OCI-LY1 (cell line): ENCODE measurements around the gene CTDNEP1.

Experiments
- H2AFZ ChIP-seq: fragments of 200-600 bp; sonication (generic), shearing (Covaris generic); 2 replicates; pipeline ENCODE4 v1.6.0; 2014; ENCODE audit warnings: antibody characterized with exemption, mild to moderate bottlenecking, low read length
- H3F3A ChIP-seq: fragments of 200-600 bp; sonication (generic), shearing (Covaris generic); 2 replicates; pipeline ENCODE4 v1.6.0; 2014; ENCODE audit warnings: mild to moderate bottlenecking, antibody characterized with exemption, low read length, moderate library complexity; ENCODE audit not compliant: insufficient read depth
- H3K27ac ChIP-seq: fragments of 200-600 bp; sonication (generic); 2 replicates; pipeline ENCODE4 v1.5.1; 2014; ENCODE audit warnings: low read length, mixed run types, mild to moderate bottlenecking, low read depth; ENCODE audit not compliant: poor library complexity, severe bottlenecking
- H3K27me3 ChIP-seq: fragments of 200-600 bp; sonication (generic); 2 replicates; pipeline ENCODE4 v1.6.0; 2014; ENCODE audit warnings: antibody characterized with exemption, mild to moderate bottlenecking, low read length, moderate library complexity; ENCODE audit not compliant: insufficient read depth
- H3K36me3 ChIP-seq: fragments of 200-600 bp; sonication (generic); 2 replicates; pipeline ENCODE4 v1.6.1; 2014; ENCODE audit warnings: mild to moderate bottlenecking, antibody characterized with exemption, low read length, moderate library complexity, mixed read lengths; ENCODE audit not compliant: insufficient read depth
- H3K4me1 ChIP-seq: fragments of 200-600 bp; sonication (generic); 2 replicates; pipeline ENCODE4 v1.5.1; 2014; ENCODE audit warnings: mild to moderate bottlenecking, low read length, moderate library complexity; ENCODE audit not compliant: insufficient read depth, severe bottlenecking
- H3K4me2 ChIP-seq: fragments of 200-600 bp; sonication (generic), shearing (Covaris generic); 2 replicates; pipeline ENCODE4 v1.6.1; 2014; ENCODE audit warnings: low read length
- H3K4me3 ChIP-seq: fragments of 200-600 bp; sonication (generic); 2 replicates; pipeline ENCODE4 v1.5.1; 2014; ENCODE audit warnings: low read length, low read depth, mild to moderate bottlenecking, mixed read lengths; ENCODE audit not compliant: poor library complexity, severe bottlenecking
- H3K79me2 ChIP-seq: fragments of 200-600 bp; shearing (Covaris generic); 2 replicates; pipeline ENCODE4 v1.6.1; 2016; ENCODE audit warnings: mixed run types, low read length, mixed read lengths; ENCODE audit not compliant: insufficient read depth
- H3K9ac ChIP-seq: fragments of 200-600 bp; sonication (generic), shearing (Covaris generic); 2 replicates; pipeline ENCODE4 v1.6.1; 2014; ENCODE audit warnings: mild to moderate bottlenecking, low read length, mixed read lengths
- H3K9me2 ChIP-seq: fragments of 200-600 bp; sonication (generic), shearing (Covaris generic); 2 replicates; pipeline ENCODE4 v1.6.1; 2014; ENCODE audit warnings: low read depth, mild to moderate bottlenecking, low read length, mixed read lengths
- H3K9me3 ChIP-seq: fragments of 200-600 bp; shearing (Covaris generic); 2 replicates; pipeline ENCODE4 v1.6.1; 2014; ENCODE audit warnings: low read length, mixed read lengths
- H4K20me1 ChIP-seq: fragments of 200-600 bp; sonication (generic), shearing (Covaris generic); 2 replicates; pipeline ENCODE4 v1.6.0; 2016; ENCODE audit warnings: mild to moderate bottlenecking, low read length; ENCODE audit not compliant: insufficient read depth
- EZH2 ChIP-seq: fragments of 200-600 bp; sonication (generic), shearing (Covaris generic); IDR thresholded peaks from 2 replicates; pipeline ENCODE4 v1.8.0; 2017; ENCODE audit warnings: borderline replicate concordance, mixed run types, mild to moderate bottlenecking, antibody characterized with exemption, low read length, moderate library complexity, mixed read lengths
- TF ChIP-seq, protein P1 (sequence below): fragments of 200-600 bp; sonication (generic), shearing (Covaris generic); IDR thresholded peaks from 2 replicates; pipeline ENCODE4 v1.5.1; 2017; ENCODE audit warnings: mild to moderate bottlenecking, antibody characterized with exemption, low read length, moderate library complexity, mixed read lengths

Gene CTDNEP1

GRCh38 chr17:7218166-7218565 is 33.4 kb downstream of the CTDNEP1 start:
- Histone ChIP-seq H3K27me3 (no peaks in the 10 kb centered on the region), H3K4me3 (no peak overlapping the region), H3F3A (no peaks in the 10 kb centered on the region), H3K4me2 (no peak overlapping the region), H3K9me3 (no peaks in the 10 kb centered on the region), H3K9me2 (no peaks in the 10 kb centered on the region), H3K4me1 (peaks cover 38% of the 10 kb centered on the region), H4K20me1 (no peaks in the 10 kb centered on the region), H3K36me3 (peaks cover 18% of the 10 kb centered on the region), H3K9ac (no peak overlapping the region), H3K79me2 (no peaks in the 10 kb centered on the region), H3K27ac (no peak overlapping the region), H2AFZ (no peak overlapping the region)
- no peak for TF ChIP-seq EZH2
- TF ChIP-seq, protein P1, sequence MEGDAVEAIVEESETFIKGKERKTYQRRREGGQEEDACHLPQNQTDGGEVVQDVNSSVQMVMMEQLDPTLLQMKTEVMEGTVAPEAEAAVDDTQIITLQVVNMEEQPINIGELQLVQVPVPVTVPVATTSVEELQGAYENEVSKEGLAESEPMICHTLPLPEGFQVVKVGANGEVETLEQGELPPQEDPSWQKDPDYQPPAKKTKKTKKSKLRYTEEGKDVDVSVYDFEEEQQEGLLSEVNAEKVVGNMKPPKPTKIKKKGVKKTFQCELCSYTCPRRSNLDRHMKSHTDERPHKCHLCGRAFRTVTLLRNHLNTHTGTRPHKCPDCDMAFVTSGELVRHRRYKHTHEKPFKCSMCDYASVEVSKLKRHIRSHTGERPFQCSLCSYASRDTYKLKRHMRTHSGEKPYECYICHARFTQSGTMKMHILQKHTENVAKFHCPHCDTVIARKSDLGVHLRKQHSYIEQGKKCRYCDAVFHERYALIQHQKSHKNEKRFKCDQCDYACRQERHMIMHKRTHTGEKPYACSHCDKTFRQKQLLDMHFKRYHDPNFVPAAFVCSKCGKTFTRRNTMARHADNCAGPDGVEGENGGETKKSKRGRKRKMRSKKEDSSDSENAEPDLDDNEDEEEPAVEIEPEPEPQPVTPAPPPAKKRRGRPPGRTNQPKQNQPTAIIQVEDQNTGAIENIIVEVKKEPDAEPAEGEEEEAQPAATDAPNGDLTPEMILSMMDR, result no peak

DNA sequence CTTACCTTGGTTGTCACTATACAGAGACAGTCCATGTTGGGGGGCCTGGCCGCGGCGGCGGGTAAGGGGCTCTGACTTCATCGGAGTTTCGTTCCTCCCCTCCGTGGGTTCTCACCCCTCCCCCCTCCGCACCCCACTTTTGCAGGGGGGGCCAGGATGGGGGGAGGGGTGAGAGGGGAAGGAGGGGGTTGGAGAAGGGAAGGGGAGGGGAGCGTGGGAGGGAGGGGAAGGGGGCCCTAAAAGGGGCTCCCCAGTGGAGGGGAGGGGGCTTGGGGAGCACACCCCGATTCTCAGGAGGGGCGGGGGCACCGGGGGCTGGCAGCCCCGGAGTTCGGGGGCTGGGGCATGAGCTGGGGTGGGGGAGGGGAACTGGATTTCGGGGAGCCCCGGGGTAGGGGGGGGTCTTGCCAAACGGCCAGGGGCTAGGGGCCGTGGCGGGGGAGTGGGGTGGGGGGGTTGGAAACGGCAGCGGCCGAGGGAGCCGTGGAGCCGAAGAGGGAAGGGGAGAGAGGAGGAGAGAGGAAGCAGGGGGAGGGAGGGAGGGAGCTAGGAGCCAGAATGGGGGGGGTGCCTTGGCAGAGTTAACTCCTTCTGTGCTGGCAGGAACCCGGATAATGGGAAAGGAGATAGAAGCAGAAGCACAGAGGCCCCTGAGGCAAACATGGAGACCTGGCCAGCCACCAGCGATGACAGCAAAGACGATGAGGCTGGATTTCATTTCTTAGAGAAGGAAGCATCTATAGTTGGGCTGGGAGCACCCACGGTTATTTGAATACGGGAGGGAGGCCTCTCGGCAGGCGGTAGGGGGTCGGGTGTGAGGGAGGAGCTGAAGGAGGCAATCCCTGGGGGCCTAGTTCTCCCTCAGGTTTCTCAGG is 34.2 kb downstream of the CTDNEP1 start:
- H3K36me3 ChIP-seq, result peaks cover 10% of the 10 kb centered on the region; the same call in 1 of the 2 replicates
- no peaks in the 10 kb centered on the region for H3K9me3 ChIP-seq
- H3K4me1 ChIP-seq, result peaks cover 38% of the 10 kb centered on the region
- H3K9ac ChIP-seq, result no peak overlapping the region
- no peaks in the 10 kb centered on the region for H4K20me1 ChIP-seq
- H3K79me2 ChIP-seq, result no peaks in the 10 kb centered on the region
- H3K27ac ChIP-seq, result no peak overlapping the region
- H3K4me2 ChIP-seq, result no peak overlapping the region; the same call in 1 of the 2 replicates
- H3F3A ChIP-seq, result no peaks in the 10 kb centered on the region
- no peaks in the 10 kb centered on the region for H3K27me3 ChIP-seq
- no peak overlapping the region for H2AFZ ChIP-seq
- TF ChIP-seq EZH2, result no peak
- TF ChIP-seq, protein P1, result no peak
- no peaks in the 10 kb centered on the region for H3K9me2 ChIP-seq
- H3K4me3 ChIP-seq, result no peak overlapping the region

DNA sequence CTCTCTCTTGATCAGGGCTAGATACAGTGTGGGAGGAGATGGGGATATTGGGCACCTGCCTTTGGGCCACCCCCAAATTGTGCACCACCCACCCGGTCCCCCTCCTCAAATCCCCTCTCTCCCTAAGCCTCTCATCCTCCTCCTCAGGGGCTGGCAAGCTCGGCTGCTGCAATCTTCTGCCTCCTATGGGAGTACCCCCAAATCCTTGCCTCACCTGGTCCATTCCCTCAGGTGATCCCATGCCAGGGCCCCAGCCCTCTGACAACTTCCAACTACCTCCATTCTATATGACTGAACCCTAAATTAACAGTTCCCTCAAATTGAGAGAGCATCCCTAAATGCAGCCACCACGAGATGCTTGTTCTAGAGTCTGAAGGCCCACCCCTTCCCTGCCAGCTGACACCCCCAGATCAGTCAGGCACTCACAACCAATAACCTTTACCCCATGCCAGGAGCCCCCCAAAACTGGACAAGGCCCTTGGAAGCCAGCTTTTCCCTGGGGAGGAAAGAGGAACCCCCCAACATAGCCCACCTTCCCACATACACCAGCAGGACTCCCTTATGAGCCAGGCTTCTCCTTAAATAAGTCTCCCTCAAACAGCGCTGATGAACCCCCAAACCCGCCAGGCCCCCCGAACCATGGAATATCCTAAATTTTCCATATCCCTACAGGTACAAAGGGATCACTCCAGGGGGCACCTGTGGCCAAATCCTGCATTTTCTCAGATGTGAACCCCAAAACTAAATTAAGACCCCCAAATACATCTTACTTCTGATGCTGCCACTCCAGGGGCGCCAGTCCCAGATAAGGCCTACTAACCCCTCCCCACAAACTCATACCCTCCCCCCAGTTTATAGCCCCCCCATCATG is 35.1 kb downstream of the CTDNEP1 start:
- H3K9me2 ChIP-seq, result no peaks in the 10 kb centered on the region
- no peak overlapping the region for H3K9ac ChIP-seq
- peaks cover 38% of the 10 kb centered on the region for H3K4me1 ChIP-seq
- TF ChIP-seq EZH2, result no peak
- TF ChIP-seq, protein P1, result no peak
- no peaks in the 10 kb centered on the region for H3K79me2 ChIP-seq
- no peaks in the 10 kb centered on the region for H3K9me3 ChIP-seq
- H2AFZ ChIP-seq, result no peak overlapping the region
- no peaks in the 10 kb centered on the region for H3F3A ChIP-seq
- peaks cover 2% of the 10 kb centered on the region; the same call in 1 of the 2 replicates for H3K36me3 ChIP-seq
- no peak overlapping the region for H3K4me2 ChIP-seq
- H4K20me1 ChIP-seq, result no peaks in the 10 kb centered on the region
- no peaks in the 10 kb centered on the region for H3K27me3 ChIP-seq
- H3K27ac ChIP-seq, result no peak overlapping the region
- H3K4me3 ChIP-seq, result no peak overlapping the region
